ENCODE measurements around the gene FBXL7.

- TF ChIP-seq POLR2AphosphoS5 (IDR thresholded peaks at IDR 0.05; ENCODE audit: low read depth, low read length) (no peak), CTCF (IDR thresholded peaks at IDR 0.05) (no peak)
These were observed 231.7 kb downstream of the FBXL7 start for GRCh38 chr5:15731699-15732098.

Data from Panc1 (cell line).